SKM-1 treated with dmso at 0.1 percent for 144 hours (cell line): Measurements from ENCODE around the gene PON2.

Experiments used
- DNase-seq: peaks from one replicate; lab custom pipeline; 2025; ENCODE audit not compliant: unreplicated experiment; lab: John Stamatoyannopoulos, UW

The PON2 gene

DNA sequence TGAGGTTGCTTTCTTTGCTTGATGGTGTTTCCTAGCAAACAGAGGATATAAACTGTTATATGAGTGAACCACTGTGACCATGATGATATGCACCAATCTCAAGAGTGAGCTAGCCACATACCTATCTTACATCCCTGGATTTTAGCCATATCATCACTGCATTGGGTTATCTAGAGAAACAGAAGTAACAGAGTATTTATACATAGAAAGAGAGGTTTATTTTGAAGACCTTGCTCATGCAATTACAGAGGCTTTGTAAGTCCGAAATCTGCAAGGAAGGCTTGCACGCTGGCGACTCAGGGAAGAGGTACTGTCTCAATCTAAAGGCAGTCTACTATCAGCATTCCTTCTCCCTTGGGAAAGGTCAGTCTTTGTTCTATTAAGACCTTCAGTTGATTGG lies 11.8 kb upstream of the PON2 start:
- DNase-seq, result no peak

DNA sequence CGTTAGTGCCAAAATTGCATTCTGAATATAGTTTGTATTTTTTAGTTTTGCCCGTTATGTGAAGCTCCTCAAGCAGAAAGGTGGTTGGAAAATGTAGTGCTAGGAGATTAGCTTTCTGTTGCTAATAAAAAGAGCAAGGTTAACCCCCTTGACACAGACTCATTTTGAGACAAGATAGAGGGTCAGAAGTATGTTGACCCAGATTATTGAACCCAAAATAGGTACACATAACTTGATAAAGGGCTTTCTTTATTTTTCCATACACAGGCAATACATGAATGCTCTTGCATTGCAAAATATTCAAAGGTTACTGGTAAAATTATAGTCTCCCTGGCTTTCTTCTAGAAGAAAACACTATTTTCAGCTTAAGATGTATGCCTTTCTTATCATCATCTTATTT lies 10.0 kb upstream of the PON2 start:
- DNase-seq, result no peak

DNA sequence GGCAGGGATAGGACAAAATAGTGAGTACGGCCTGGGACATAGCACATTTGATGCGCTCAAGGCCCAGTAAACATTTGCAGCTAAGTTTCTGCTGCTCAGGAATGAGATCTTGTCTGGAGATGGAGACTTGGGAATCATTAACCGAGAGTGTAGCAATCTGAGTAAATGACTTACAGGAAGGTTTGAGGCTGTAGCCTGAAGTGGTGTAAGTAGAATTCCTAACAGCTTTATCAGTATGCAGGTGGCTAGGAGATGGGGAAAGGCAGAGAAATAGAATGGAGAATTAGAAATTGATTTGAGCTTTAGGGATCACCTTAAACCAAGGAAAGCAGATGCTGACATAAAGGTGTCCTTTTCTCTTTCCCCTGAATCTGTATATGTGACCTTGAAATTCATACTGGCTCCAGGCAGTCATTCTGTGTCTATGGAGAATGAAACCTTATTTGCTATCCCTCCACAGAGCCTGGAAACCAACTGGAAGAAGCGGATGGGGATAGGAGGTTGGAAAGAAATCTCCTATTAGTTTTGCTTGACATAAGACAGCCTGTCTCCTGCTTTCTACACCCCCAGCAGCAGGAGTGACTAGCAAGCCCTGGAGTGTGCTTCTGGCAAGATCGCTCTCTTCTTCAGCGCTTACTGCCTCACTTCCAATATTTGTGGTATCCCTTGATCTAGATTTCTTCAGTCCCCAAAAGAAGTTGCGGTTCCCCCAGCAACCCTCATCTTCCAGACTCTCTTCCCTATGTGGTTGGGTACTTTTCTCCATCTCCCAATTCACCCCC lies 6.4 kb upstream of the PON2 start:
- no peak for DNase-seq

DNA sequence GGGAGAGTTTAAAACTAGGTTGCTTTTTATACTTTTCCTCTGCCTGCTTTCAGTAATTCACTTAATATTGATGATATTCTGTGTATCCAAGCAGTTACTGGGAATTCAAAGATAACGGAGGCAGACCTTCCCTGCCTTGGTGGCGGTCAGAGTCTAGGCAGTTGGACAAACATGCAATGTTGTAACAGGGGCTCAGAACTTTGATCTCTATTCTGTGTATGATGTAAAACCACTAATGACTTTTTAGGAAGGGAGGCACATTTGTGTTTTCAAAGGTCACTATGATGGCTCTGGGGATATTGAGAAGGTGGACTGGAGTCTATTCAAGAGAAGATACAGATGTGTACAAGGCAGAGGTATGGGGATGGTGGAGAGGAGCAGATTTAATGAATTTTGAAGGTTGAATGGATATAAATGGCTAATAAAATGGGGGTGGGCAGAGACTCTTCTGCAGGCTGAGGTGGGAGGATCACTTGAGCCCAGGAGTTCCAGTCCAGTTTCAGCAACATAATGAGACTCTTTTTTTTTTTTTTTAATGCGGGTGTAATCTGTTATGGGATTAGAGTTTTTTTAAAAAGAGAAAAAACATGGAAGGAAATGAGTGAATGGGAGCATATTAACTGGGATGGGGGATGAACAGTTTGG lies 5.7 kb upstream of the PON2 start:
- DNase-seq, result no peak

DNA sequence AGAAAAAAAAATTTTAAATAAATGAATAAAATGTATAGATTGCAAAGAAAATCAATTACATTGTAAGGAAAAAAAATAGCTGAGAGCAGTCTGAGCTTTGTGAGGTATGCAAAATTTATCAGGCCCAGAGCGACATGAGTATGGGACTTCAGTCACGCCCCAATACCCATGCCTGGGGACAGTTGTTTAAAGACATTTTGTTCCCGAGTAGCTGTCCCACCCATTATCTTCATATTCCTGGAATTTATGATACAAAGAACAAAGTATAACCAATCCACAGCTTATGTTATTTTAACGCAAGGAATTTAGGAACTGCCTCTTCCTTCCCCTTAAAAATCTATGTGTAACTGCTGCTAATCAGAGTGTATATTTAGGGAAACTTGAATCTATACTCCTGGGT lies 1.6 kb upstream of the PON2 start:
- no peak for DNase-seq

DNA sequence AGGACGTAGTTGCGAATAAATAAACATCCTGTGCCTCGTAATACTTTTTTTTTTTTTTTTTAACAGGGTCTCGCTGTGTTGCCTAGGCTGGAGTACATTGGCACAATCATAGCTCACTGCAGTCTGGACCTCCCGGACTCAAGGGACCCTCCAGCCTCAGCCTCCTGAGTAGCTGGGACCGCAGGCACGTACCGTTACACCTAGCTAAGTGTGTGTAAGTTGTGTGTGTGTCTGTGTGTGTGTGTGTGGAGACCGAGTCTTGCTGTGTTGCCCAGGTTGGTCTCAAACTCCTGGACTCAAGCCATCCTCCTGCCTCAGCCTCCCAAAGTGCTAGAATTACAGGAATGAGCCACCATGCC lies 573 bp upstream of the PON2 start:
- DNase-seq, result no peak

DNA sequence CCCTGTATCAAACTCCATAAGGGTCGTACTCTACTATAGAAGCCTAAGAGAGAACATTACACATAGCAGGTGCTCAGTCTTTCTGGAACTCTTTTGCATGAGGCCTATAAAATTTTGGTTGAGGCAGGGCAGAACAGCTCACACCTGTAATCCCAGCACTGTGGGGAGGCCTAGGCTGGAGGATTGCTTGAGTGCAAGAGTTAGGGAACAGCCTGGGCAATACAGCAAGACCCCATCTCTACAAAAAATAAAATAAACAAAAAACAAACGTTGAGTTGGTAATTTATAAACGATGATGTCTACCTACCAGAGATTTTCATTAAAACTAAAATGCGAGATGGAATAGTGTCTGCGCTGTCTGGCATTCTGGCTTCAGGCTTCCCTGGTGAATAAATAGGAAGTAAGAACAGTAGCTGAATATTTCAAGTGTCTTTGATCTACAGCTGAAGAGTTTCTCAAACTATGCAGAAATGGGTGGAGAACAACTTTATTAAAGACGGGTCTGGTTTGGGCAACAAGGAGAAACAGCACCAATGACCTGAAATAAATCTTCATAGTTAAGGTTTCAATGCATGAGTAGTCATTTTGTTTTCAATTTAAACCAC lies 774 bp downstream of the PON2 start:
- no peak for DNase-seq

DNA sequence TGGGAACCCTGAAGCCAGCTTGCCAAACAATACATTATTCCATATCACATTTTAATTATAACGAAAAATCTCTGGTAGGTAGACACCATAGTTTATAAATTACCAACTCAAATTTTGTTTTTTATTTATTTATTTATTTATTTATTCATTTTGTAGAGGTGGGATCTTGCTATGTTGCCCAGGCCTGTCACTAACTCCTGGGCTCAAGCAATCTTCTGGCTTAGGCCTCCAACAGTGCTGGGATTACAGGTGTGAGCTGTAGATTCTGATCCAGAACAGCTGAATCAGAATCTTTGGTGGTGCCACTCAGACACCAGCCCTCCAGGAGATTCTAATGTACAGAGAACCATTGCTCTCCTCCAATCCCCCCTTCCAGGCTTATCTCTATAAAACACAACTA lies 1.7 kb downstream of the PON2 start:
- no peak for DNase-seq

DNA sequence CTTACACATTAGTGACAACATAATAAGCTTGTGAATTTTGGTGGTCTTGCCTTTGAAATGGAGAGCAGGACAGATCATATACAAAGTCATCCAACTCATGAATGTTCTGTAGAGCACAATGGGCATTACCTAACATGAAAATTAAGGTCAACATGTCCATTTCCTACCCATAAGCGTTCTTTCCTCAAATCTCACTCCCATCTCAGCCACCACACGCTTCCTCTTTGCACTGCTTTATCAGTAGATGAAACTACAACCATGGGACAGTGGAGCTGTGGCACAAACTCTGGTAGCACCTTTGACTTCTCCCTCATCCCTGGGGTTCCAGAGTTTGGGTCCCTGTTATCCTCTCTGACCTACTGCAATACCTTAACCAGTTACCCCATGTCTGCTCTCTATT lies 2.2 kb downstream of the PON2 start:
- DNase-seq, result no peak

DNA sequence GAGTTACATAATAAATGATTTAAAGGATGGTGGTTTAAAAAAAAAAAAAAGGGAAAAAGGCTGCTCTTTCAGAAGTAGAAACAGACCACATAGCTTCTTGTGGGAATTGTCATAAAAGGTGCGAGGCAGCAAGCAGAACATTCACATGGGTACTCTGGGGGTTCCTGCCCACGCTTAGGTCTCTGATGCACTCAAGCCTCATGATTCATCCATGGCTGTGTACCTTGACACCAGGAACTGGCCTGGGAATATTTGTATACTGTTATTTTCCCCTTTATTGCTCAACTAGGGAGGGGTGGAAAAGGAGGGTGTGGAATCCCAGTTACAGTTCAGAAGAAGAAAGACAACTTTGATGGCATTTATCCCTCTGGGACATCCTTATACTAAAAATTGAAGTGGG lies 4.0 kb downstream of the PON2 start:
- DNase-seq, result no peak

DNA sequence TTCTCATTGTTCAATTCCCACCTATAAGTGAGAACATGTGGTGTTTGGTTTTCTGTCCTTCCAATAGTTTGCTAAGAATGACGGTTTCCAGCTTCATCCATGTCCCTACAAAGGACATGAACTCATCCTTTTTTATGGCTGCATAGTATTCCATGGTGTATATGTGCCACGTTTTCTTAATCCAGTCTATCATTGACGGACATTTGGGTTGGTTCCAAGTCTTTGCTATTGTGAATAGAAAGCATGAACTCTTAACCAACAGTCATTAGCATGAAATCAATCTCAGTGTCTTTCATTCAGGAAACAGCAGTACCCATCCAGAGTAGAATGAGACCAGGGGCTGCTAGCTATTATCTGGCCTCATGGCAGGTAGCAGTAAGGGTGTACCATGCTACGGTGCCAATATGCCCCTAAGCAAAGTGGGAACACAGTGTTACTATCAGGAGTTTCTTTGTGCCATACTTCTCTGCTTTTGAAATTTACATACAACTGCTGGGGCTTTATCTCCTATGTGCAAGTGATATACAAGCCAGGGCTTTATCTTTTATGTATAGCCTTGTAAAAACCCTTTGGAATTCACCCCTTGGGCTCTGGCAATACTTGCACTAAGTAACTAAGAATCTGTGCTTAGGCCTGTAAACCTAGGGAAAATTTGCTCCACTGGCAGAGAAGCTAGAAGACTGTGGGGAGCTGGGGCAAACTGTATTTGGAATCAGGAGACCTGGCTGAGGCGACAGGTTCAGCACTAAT lies 5.4 kb downstream of the PON2 start:
- no peak for DNase-seq

DNA sequence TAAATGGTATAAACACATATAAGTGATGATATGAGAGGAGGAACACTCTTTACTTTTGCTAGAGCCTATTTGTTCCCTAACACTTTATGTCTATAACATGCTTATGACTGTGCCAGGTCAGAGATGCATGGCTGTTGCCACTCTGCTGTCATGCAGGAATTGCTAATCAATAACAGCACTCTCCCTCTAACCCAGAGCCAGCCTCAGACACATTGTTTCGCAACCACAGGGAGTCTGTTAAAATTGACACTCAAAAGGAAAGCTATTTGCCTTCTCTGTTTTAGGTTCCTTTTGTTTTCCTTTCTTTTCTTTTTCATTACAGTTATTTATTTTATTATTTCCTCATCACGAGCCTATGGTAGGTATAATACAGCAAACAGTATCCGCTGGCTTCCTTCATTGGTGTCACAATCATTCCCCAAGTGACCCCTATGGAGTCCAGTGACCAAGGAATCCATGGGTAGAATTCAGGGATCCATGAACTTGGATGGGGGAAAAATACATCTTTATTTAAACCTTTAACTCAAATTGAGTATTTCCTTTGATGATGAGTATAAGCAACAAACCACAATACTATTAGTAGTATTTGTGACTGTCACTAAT lies 6.8 kb downstream of the PON2 start:
- DNase-seq, result no peak

DNA sequence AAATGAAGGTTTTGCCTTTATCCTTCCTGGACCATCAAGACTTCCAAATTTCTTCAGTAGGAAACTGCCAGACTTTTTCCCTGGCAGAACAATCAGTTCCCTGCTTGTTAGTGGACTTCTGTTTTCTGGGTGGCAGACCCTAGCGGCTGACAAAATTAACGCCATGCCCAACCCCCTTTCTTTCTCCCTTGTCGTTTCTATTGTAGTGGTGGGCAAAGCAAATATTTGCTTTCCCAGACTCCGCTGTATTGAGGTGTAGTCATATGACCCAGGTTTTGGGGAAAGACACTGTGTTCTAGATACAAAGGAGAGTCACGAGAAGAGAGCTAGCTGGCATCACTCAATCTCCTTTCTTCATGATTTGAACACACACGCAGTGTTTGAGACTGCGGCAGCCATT lies 7.7 kb downstream of the PON2 start:
- DNase-seq, result no peak

DNA sequence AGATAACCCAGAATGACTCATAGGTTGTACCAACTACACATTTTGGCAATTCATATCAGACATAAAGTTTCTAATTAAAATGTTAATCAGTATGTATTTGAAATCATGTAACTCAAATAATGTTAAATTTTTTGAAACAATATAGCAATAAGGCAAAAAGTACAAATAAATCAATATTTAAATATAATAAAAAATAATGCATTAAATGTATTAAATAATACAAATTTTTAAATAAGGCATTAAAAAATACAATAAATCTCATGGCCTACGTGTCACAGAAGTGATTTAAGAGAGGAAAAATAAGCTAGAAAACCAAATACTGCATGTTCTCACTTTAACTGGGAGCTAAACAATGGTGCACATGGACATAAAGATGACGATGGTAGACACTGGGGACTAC lies 9.1 kb downstream of the PON2 start:
- DNase-seq, result no peak

DNA sequence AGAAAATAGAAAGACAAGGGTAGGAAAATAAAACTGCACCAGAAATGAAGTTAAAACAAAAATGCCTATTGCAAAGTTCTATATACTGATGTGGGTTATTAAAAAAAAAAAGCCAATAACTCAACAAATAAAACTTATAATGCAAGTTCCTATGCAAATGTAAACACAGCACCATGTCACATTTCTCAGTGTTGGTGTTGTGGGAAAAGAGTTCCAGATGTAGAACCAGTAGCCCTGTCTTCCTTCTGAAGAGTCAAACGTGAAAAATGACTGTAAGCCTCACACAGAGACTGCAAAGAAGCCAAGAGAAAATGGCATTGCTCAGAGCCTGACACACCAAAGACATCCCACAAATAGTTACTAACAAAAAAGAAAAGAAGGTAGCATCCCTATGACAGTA lies 10.1 kb downstream of the PON2 start:
- DNase-seq, result no peak

DNA sequence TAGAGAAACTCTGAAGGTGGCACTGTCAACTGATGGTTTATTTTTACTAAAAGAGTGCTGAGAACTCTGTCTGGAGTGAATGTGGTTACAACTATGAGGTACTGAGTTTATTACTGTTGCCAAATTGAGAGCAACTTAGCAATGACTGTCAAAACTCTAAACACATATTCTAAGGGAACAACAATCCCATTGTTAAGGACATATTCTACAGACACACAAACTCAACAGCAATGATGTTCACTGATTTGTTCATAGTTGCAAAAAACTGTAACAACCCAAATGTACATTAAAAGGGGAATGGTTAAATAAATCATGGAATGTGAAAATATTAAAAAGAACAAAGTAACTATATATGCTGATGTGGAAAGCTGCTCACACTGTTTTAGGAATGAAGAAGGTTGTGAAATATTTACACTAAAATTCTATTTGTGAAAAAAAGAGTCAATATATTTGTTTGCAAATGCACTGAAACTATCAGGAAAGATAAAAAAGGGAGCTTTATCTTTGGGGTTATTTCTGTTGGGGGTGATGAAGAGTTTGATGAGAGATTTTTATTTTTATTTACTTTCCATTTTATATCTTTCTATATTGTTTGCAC lies 12.9 kb downstream of the PON2 start:
- no peak for DNase-seq

DNA sequence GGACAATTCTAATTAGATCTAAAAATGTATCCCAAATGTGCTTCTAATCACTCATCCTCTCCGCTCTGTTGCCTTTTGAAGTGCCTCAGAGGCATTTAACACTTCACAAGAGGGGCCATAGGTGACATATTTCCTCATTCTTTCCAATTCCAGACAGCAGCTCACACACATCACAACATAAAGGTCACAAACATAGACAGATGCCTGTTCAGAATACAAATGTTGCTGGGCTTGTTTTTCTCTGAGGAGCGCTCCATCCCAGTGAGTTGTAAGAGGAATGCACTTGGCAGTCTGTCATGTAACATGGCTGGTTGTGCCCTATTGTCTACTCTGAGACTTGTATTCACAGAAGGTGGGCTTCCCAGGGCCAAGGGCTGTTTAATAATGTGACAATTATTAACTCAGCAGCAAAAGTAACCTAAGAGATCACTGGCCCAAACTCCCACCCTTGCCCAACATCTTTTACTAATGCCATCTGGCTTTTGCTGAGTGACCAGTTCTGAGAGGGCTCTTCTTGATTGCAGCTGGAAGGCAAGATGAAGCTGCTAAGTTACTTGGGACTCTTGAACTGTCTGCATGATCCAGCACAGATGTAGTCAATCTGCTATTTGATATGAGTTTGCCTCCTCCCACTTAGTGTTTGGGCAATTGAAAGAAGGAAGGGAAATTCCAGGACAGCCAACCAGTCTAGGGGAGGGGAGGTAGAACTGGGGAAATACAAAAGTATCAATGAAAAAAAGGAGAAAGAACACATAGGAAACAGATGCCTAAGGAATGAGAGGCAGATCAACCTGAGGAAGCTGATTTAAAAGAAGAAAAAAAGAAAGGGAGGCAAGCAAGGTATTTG lies 13.6 kb downstream of the PON2 start:
- no peak for DNase-seq

DNA sequence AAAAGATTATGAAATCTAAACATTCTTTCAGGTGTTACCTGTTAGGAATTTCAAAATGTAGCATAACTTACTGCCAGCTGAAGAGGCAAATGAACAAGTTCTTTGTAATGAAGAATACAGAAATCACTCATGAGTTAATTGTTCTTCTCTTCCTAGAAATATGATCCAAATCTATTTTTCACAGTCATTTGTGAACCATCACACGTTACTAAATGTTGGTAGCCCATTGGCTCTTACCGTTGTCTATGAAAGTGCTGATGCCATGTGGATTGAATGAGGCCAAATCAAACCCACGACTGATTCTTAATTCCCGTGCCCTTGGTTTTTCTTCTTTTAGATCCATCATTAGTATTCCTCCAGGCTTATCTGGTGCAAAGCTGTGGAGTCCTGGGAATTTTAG lies 22.8 kb downstream of the PON2 start:
- no peak for DNase-seq

DNA sequence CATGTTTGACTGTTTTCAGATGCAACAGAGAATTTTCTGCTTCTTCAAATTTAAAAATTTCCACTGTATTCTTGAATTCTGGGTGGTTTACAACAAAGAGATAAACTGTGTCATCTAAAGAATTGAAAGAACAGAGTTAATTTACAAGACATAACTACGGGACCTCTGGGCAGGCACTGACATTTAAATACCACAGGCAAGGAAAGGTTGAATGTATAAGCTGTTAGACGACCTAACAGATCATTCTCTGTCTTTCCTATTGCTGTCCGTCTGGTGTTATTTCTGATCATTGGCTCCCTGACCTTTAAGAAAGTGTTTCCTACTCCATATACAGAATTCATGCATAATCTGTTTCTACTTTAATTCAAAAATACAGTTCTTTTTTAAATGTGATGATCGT lies 23.2 kb downstream of the PON2 start:
- DNase-seq, result peak; percentile 15

DNA sequence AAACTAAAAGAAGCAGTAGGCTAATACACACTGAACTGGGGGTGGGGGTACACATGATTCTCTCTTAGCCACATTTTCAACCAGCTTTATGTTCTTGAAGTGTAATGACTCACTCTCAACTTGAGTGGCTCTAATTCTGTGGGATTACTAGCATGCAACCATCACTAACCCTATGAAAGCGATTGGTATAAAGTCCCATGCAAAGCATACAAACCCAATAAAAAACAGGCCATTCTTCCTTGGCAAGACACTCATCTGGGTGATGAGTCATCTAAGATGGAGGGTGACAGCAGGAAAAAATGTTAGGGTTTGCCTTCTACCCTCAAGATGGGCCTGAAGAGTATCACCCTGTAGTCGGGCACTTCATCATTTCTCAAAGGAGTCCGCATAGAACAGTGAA lies 23.8 kb downstream of the PON2 start:
- DNase-seq, result no peak
